ENCODE results near the gene SCN9A. TPM values are rescaled to one million over a fixed set of nuclear protein-coding genes. Genes with fewer than 3 reads are reported as not detected.

Gene SCN9A
- total RNA-seq, 1 experiment from 2014 or later = 1.3 TPM

- Histone ChIP-seq H3K23ac (ENCODE audit: insufficient read length, low read depth, low read length) (no peak overlapping the region), H2BK20ac (ENCODE audit: low read depth, low read length, poor library complexity, severe bottlenecking) (no peak overlapping the region), H2BK12ac (ENCODE audit: insufficient read length, low read depth, low read length) (no peak overlapping the region), H3K56ac (ENCODE audit: insufficient read length, low read depth, low read length) (no peak overlapping the region), H2AFZ (ENCODE audit: low read length) (no peak overlapping the region), H2BK15ac (ENCODE audit: low read depth, low read length) (no peak overlapping the region), H2BK5ac (ENCODE audit: insufficient read length, low read length) (no peak overlapping the region), H3K9ac (ENCODE audit: extremely low read depth, insufficient read length, low read length) (no peak overlapping the region), H3K4ac (ENCODE audit: low read depth, low read length) (no peak overlapping the region), H3K27ac (ENCODE audit: insufficient read length, low read depth, low read length) (no peak overlapping the region), H3K9me3 (ENCODE audit: control insufficient read depth, low read depth, low read length) (no peaks in the 10 kb centered on the region), H2BK120ac (ENCODE audit: low read depth, low read length, poor library complexity, severe bottlenecking) (no peak overlapping the region), H4K91ac (ENCODE audit: insufficient read length, low read depth, low read length) (no peak overlapping the region), H3K4me2 (ENCODE audit: insufficient read depth, insufficient read length, low read length) (no peak overlapping the region), H3K79me1 (ENCODE audit: insufficient read depth, low read depth, low read length, poor library complexity, severe bottlenecking) (no peaks in the 10 kb centered on the region), H3K23me2 (ENCODE audit: insufficient read length, low read depth, low read length, poor library complexity, severe bottlenecking) (no peaks in the 10 kb centered on the region), H3K79me2 (ENCODE audit: insufficient read depth, low read length) (no peaks in the 10 kb centered on the region), H3K14ac (ENCODE audit: insufficient read depth, low read length) (no peak overlapping the region), H3K4me1 (ENCODE audit: insufficient read depth, low read length) (no peaks in the 10 kb centered on the region), H4K20me1 (ENCODE audit: control insufficient read depth, insufficient read depth, insufficient read length) (no peaks in the 10 kb centered on the region), H3K27me3 (ENCODE audit: insufficient read depth, low read length) (no peaks in the 10 kb centered on the region), H3K18ac (ENCODE audit: insufficient read length, low read depth, low read length) (no peak overlapping the region), H2AK5ac (ENCODE audit: insufficient read length, low read length) (no peak overlapping the region), H4K5ac (ENCODE audit: insufficient read length, low read depth, low read length) (no peak overlapping the region), H4K8ac (replicated peaks; ENCODE audit: insufficient read length, low read depth, low read length) (no peak overlapping the region), H3T11ph (ENCODE audit: low read length) (no peak overlapping the region)
- DNase-seq = no peak
- no peaks in the 10 kb centered on the region for H3K36me3 Mint-ChIP-seq (ENCODE audit: insufficient read depth in 1 of 3, low read depth in 3 of 3)
- H3K27me3 Mint-ChIP-seq (ENCODE audit: low read depth) = no peaks in the 10 kb centered on the region
- H3K4me1 Mint-ChIP-seq = no peaks in the 10 kb centered on the region; a peak in 1 of 4 replicates
- no CpG with 5 or more reads among the region's 9 CpGs for WGBS (ENCODE audit: extremely low coverage, insufficient read length, low lambda C conversion rate)
- no peaks in the 10 kb centered on the region for H3K9me3 Mint-ChIP-seq
- no peak overlapping the region for H3K4me3 Mint-ChIP-seq
- H3K27ac Mint-ChIP-seq = no peak overlapping the region
- TF ChIP-seq CTCF (conservative IDR thresholded peaks at IDR 0.05) = no peak
Measured at GRCh38 chr2:166364476-166365161, 11.1 kb downstream of the SCN9A start.

Measured in H9 (cell line).